Measurements from ENCODE around the gene CCDC27.

DNA sequence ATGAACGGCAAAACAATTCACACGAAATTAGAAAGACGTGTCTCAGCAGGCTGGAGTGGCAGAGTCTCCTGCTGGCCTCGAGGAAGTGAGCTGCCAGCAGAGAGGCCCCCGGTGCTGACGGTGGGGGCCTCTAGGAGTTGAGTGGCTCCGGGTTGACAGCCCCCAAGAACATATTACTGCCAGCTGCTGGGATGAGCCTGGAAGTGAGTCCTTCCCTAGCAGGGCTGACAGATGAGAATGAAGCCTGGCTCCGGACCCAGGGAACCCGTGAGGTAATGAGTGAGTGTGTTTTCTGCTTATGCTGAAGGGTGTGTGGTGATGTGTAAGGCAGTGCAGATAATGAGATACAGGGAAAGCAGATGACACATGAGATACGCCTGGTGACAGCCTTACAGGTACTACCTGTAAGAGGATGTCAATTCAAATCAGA lies 67.5 kb downstream of the CCDC27 start:
- TF ChIP-seq, protein P1, sequence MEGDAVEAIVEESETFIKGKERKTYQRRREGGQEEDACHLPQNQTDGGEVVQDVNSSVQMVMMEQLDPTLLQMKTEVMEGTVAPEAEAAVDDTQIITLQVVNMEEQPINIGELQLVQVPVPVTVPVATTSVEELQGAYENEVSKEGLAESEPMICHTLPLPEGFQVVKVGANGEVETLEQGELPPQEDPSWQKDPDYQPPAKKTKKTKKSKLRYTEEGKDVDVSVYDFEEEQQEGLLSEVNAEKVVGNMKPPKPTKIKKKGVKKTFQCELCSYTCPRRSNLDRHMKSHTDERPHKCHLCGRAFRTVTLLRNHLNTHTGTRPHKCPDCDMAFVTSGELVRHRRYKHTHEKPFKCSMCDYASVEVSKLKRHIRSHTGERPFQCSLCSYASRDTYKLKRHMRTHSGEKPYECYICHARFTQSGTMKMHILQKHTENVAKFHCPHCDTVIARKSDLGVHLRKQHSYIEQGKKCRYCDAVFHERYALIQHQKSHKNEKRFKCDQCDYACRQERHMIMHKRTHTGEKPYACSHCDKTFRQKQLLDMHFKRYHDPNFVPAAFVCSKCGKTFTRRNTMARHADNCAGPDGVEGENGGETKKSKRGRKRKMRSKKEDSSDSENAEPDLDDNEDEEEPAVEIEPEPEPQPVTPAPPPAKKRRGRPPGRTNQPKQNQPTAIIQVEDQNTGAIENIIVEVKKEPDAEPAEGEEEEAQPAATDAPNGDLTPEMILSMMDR (IDR thresholded peaks at IDR 0.05), result no peak
- no peak for TF ChIP-seq POLR2A (IDR thresholded peaks at IDR 0.05)
